B cell (primary cell): ENCODE results near the gene PSAPL1.

Experiments used
- CTCF ChIP-seq: fragments of 200-600 bp; IDR thresholded peaks from one replicate; pipeline ENCODE4 v1.8.0; 2022; ENCODE audit warnings: antibody characterized with exemption, mild to moderate bottlenecking
- EZH2 ChIP-seq: IDR thresholded peaks from 2 replicates; pipeline ENCODE4 v1.6.1; 2012; ENCODE audit warnings: borderline replicate concordance, low read depth, mild to moderate bottlenecking, moderate library complexity, low read length; ENCODE audit not compliant: insufficient read depth, poor library complexity, severe bottlenecking

DNA sequence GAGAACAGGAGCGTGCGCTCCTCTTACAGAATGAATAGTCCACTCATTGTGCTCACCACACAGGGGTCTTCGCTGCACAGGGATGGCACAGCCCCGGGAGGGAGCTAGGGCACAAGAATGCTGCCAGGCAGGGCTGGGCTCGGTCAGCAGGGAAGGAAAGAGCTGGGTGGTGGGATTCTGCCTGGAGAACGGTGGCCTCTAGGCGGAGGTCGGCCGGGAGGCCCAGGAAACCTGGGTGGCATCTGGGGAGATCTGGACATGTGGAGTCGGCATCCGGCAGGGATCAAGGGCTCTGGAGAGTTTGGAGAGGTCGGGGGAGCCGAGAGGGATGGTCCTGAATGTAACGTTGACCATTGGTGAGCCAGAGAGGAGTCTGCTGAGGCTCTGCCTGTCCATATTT lies 46.5 kb upstream of the PSAPL1 start:
- TF ChIP-seq CTCF = no peak
- no peak for TF ChIP-seq EZH2
